GM10248 (cell line): Measurements from ENCODE around the gene MRPS26.
A peak's percentile ranks its signal among the peaks of the same experiment; 100 is the strongest.

ENCODE experiments used
- CTCF ChIA-PET: fragments of 300-600 bp; sonication (Branson Sonifier 250); formaldehyde crosslinking; extraction: SDS; loops from one replicate; lab custom pipeline; 2021; ENCODE audit warnings: antibody characterized with exemption; lab: Yijun Ruan, JAX
- POLR2A ChIA-PET: fragments of 350-650 bp; sonication (Branson Sonifier 250); formaldehyde crosslinking; extraction: SDS; loops from one replicate; lab custom pipeline; 2020; ENCODE audit warnings: antibody characterized with exemption; lab: Yijun Ruan, JAX
- DNase-seq: peaks from one replicate; pipeline ENCODE4 v3.0.0; 2012; ENCODE audit errors: extremely low spot score
- TF ChIP-seq, protein P1 (sequence below): IDR thresholded peaks from 2 replicates; pipeline ENCODE4 v1.5.1; 2012; ENCODE audit warnings: mild to moderate bottlenecking, low read depth; ENCODE audit errors: extremely low read depth, missing control alignments, control extremely low read depth

Gene MRPS26

DNA sequence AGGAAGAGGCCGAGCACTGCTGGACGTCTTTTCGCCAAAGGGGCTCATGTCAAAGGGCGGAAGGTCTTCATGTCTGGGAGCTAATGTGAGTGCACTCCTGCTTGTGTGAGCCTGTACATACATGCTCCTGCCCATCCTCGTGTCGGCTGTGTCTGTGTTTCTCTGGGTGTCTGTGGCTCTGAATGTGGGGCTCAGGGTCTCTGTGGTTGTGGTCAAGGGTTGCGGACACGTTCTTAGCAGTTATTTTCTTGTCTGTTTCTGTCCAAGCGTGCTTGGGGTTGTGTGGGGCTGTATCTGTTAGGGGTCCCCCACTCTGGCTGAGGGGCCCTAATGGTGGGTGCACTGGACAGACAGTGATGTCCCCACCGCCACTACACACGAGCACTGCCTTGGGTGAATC lies 35.8 kb downstream of the MRPS26 start:
- DNase-seq = no peak
- ChIA-PET POLR2A (no interaction called here), CTCF (no interaction called here)
- TF ChIP-seq, protein P1, sequence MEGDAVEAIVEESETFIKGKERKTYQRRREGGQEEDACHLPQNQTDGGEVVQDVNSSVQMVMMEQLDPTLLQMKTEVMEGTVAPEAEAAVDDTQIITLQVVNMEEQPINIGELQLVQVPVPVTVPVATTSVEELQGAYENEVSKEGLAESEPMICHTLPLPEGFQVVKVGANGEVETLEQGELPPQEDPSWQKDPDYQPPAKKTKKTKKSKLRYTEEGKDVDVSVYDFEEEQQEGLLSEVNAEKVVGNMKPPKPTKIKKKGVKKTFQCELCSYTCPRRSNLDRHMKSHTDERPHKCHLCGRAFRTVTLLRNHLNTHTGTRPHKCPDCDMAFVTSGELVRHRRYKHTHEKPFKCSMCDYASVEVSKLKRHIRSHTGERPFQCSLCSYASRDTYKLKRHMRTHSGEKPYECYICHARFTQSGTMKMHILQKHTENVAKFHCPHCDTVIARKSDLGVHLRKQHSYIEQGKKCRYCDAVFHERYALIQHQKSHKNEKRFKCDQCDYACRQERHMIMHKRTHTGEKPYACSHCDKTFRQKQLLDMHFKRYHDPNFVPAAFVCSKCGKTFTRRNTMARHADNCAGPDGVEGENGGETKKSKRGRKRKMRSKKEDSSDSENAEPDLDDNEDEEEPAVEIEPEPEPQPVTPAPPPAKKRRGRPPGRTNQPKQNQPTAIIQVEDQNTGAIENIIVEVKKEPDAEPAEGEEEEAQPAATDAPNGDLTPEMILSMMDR = no peak

DNA sequence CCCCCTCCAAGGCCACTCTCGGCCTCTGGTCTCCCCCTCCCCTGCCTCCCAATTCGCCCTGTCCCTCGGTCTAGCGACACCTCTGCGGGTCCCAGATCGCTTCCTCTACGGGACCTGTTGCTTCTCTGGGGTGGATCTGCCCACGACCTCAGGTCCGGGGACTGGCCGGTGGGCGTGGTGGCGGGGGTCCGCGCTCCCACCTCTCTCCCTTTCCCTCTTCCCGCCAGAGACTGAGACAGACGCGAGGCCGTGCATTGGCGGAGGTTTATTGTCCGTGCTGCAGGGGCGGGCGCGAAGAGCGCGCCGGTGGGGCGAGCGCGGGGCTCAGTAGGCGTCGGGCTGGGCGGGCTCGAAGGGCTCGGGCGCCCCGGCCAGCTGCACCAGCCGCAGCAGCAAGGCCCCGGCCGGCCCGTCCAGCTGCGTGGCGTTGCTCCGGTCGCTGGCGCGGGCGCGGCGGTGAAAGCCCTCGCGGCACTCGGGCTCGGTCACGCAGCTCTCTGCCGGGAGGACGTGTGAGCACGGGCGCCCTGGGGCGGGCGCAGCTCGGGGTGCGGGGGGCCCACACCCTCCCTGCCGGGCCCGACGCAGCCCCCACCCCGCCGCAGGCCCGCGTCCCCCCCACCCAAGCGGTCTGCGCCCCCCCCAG lies 36.6 kb downstream of the MRPS26 start:
- TF ChIP-seq, protein P1 = no peak
- no peak for DNase-seq
- CTCF ChIA-PET = no interaction called here
- POLR2A ChIA-PET = no interaction called here

DNA sequence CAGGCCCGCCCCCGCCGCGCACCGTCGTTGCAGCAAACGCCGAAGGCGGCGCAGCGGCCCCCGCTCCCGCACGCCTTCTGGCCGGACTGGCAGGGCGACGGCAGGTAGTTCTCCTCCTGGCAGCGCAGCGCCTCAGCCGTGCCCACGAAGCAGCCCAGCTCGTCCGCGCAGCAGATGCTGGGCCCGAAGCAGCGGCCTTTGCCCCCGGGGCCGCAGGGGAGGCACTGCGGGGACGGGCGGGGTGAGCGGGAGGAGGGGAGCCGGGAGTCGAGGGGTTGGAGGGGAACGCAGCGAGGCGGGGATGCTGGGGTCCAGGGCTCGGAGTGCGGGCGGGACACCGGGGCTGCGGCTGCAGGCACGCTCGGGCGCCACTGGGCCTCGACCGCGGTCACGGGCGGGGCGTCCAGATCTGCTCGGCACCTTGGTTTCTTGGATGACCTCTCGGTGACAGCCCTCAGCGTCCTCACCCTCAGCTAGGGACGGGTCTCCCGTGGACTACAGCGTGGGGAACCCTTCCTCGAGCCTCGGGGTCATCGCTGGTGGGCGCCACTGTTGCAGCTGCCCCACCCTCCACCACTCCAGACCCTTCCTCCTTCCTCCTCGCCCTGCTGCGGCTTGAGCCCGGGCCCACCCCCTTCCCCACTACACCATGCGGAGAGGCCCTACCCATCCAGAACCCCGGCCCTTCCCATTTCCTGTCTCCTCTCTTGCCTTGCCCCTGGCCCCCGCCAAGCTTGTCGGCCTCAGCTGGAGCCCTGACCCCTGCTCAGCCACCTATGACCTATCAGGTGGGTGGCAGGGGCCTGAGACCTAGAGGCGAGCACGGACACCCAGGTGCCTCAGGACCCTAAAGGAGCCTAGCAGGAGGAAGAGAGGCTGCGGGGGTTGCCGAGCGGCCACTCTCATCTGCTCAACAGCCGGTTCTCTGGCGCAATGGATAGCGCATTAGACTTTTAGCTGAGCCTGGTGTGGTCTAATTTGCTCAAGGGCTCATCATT lies 37.4 kb downstream of the MRPS26 start:
- no peak for DNase-seq
- TF ChIP-seq, protein P1 = no peak
- ChIA-PET CTCF (no interaction called here), POLR2A (no interaction called here)

DNA sequence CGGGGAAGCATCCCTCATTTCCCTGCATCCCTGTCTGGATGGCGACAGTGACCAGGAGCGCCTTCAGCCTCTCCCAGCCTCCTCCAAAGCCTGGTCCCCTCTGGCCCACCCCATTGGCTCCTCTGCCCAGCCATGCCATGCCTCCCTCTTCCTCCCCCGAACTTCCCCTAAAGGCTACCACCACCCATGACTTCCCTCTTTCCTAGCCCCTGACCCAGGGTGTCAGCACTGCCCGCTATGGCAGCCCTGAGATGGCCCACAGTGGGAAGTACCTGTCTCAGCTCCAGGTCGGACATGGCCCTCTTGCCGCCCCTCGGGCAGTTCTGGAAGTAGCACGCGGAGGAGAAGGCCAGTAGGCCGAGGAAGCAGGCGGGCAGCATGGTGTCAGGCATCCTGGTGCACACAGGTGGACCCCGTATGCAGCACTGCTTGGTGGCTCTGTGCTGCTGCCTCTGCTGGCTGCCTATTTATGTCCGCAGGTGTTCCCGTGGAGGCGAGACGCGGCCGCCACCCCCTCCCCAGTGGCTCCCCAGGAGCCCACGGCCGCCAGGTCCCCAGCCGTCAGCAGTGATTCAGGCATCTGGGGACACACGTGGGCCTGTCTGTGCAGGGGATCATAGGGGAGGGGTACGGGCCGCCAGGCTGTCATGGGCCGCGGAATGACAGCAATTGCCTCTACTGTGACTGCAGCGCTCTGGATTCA lies 38.6 kb downstream of the MRPS26 start, which contains the start of gene AVP:
Gene AVP (minus strand): TSS at position 442 of the 703 bp plus-strand sequence. CDS start 50 bp downstream, at position 392.
- TF ChIP-seq, protein P1 = no peak
- peak; percentile 11 for DNase-seq
- POLR2A ChIA-PET = no interaction called here
- CTCF ChIA-PET = no interaction called here

DNA sequence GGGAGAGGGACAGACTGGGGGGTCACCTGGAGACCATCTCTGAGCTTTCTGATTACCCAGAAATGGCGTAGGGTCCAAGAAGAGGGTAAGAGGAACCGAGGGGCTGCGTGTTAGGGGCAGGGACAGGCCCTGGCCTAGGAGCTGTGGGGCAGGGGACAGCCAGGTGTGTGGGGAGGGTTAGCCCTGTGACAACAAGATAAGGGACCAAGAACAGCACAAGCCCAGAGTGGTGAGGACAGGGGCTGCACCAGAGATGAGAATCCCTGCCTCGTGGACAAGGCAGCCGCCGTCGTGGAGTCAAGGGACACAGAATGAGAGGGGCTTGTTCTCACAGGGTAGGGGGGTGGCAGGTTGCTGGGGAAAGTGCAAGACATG lies 39.1 kb downstream of the MRPS26 start:
- DNase-seq = peak; percentile 13

DNA sequence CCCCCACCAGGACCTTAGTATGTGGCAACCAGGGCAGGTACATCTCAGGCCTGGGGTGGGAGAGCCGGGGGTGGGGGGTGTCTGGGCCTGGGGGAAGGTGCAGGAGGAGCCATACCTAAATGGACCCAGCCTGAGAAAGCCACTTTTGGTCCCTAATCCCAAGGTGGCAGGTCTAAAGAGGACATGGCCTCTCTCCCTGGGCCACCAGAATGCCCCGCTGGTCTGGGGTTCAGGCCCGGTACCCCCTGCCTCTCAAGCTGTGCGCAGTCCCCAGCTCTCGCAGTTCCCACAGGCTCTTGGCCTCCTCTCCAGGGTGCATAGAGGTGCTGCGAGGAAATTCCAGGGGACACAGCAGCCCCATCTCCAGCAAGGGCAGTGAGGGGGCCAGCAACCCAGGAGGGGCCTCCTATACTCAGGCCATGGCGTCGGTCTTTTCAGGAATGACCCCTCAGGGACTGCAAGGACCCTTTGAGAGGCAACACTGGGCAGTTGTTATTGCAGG lies 39.8 kb downstream of the MRPS26 start:
- TF ChIP-seq, protein P1 = no peak
- CTCF ChIA-PET = no interaction called here
- no peak for DNase-seq
- POLR2A ChIA-PET = no interaction called here

More for the DNA sequence above, 39.1 kb downstream of the MRPS26 start:
- ChIA-PET CTCF (no interaction called here), POLR2A (no interaction called here)
- TF ChIP-seq, protein P1 = no peak
